OCI-LY7 (cell line): ENCODE measurements around the gene CRYBG1. TPM values are rescaled to one million over a fixed set of nuclear protein-coding genes. Genes with fewer than 3 reads are reported as not detected.
A peak's percentile ranks its signal among the peaks of the same experiment; 100 is the strongest.

Experiments
- BruUV-seq: library from RNA; stranded (reverse); fragments of 400-500 nt; replicated peaks from 2 replicates; lab custom pipeline; 2021; lab: Mats Ljungman, UMichigan
- CTCF ChIA-PET: fragments of 300-600 bp; sonication (Branson Sonifier 250); formaldehyde crosslinking; loops from one replicate; lab custom pipeline; 2022; ENCODE audit warnings: antibody characterized with exemption; ENCODE audit not compliant: unreplicated experiment; lab: Charles Lee
- POLR2A ChIA-PET: fragments of 300-600 bp; sonication (Branson Sonifier 250); formaldehyde crosslinking; loops from one replicate; lab custom pipeline; 2022; ENCODE audit warnings: antibody characterized with exemption; lab: Charles Lee
- DNase-seq: peaks from one replicate; pipeline ENCODE4 v3.0.0-alpha.2; 2015; ENCODE audit warnings: low spot score
- H2AFZ ChIP-seq: fragments of 200-600 bp; sonication (generic), shearing (Covaris generic); 2 replicates; pipeline ENCODE4 v1.6.1; 2014; ENCODE audit warnings: mild to moderate bottlenecking, antibody characterized with exemption, low read length, moderate library complexity
- H3K27ac ChIP-seq: fragments of 200-600 bp; sonication (generic); 2 replicates; pipeline ENCODE4 v1.5.1; 2014; ENCODE audit warnings: mixed run types, low read depth, mild to moderate bottlenecking, moderate library complexity, low read length, inconsistent platforms; ENCODE audit not compliant: poor library complexity, severe bottlenecking
- H3K36me3 ChIP-seq: fragments of 200-600 bp; sonication (generic); 2 replicates; pipeline ENCODE4 v1.6.1; 2014; ENCODE audit warnings: mild to moderate bottlenecking, antibody characterized with exemption, low read length, moderate library complexity, mixed read lengths; ENCODE audit not compliant: insufficient read depth
- H3K4me1 ChIP-seq: fragments of 200-600 bp; sonication (generic); 2 replicates; pipeline ENCODE4 v1.5.1; 2014; ENCODE audit warnings: mild to moderate bottlenecking, low read length; ENCODE audit not compliant: insufficient read depth, poor library complexity, severe bottlenecking
- H3K4me2 ChIP-seq: fragments of 200-600 bp; sonication (generic); 2 replicates; pipeline ENCODE4 v1.6.1; 2014; ENCODE audit warnings: mild to moderate bottlenecking, low read length
- H3K4me3 ChIP-seq: fragments of 200-600 bp; sonication (generic); 2 replicates; pipeline ENCODE4 v1.5.1; 2014; ENCODE audit warnings: mild to moderate bottlenecking, low read depth, low read length; ENCODE audit not compliant: poor library complexity, severe bottlenecking
- H3K79me2 ChIP-seq: fragments of 200-600 bp; sonication (generic); 2 replicates; pipeline ENCODE4 v1.6.1; 2016; ENCODE audit warnings: low read depth, mild to moderate bottlenecking, low read length, moderate library complexity, mixed read lengths; ENCODE audit not compliant: insufficient read depth
- H3K9me2 ChIP-seq: fragments of 200-600 bp; sonication (generic); 2 replicates; pipeline ENCODE4 v1.6.1; 2016; ENCODE audit warnings: mild to moderate bottlenecking, low read length, mixed read lengths; ENCODE audit not compliant: insufficient read depth
- H3K9me3 ChIP-seq: fragments of 200-600 bp; sonication (generic); 2 replicates; pipeline ENCODE4 v1.6.1; 2014; ENCODE audit warnings: mild to moderate bottlenecking, mixed run types, low read length, mixed read lengths
- H4K20me1 ChIP-seq: fragments of 200-600 bp; sonication (generic); 2 replicates; pipeline ENCODE4 v1.6.1; 2014; ENCODE audit warnings: mild to moderate bottlenecking, antibody characterized with exemption, low read length, moderate library complexity, mixed read lengths; ENCODE audit not compliant: insufficient read depth
- EZH2phosphoT487 ChIP-seq: fragments of 200-600 bp; sonication (generic); IDR thresholded peaks from 2 replicates; pipeline ENCODE4 v1.6.1; 2018; ENCODE audit warnings: low read depth, borderline replicate concordance, mild to moderate bottlenecking, mixed run types, antibody characterized with exemption, low read length, moderate library complexity, mixed read lengths
- intact Hi-C: fragments of 100-400 bp; cut with micrococcal nuclease; formaldehyde crosslinking; loops from one replicate; pipeline ENCODE4 v1.10.0; 2022; ENCODE audit not compliant: unreplicated experiment
- total RNA-seq, 2 experiments: library from RNA; depleted of rRNA in 1 of 2; stranded (reverse); fragments of >200 nt in 1 of 2; shearing (Covaris generic) in 1 of 2; gene quantifications; 2 replicates each; pipeline ENCODE4 v1.2.3, GENCODE V29; 2014 to 2022
- TF ChIP-seq, protein P1 (sequence below): fragments of 200-600 bp; sonication (generic); conservative IDR thresholded peaks from 2 replicates; pipeline ENCODE4 v1.5.1; 2014; ENCODE audit warnings: mild to moderate bottlenecking, antibody characterized with exemption, low read length, moderate library complexity, mixed read lengths

The CRYBG1 gene
- total RNA-seq, 2 experiments from 2014 or later, result 41.7 to 66.2 TPM

DNA sequence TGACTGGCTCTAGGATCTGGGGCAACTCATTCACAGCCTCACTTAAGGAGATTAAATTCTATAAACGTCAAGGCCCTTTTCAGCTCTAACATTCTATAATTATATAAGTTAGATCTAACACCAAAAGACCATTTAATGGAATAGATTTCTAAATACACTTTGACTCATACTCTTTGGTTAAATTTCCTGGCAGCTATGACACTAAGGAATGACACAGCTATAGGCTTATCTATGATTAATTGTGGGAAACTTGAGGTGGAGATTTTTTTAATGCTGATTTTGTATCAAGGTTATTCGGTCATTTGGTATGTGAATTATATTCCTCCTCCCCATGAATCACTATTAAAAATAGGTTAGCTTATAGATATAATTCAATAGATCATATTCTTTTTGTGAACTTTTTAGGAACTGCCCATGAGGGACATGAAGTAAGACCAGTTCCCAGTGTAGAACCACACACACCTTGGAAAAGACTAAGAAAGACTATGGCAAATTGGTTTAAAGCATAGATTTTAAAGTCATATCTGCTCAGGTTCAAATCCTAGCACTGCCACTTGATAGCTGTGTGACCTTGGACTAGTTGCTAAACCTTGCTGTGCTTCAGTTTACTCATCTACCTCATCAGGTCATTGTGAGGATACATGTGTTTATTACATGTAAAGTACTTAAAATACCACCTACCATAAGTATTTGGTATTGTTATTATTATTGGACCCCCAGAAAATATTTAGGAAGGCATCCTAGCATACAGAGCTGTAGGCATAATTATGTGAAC is 116.0 kb downstream of the CRYBG1 start:
- H3K4me1 ChIP-seq, result no peaks in the 10 kb centered on the region
- H3K4me2 ChIP-seq, result no peak overlapping the region
- no peak for DNase-seq
- H3K36me3 ChIP-seq, result no peaks in the 10 kb centered on the region
- ChIA-PET POLR2A (interaction anchor here (0.5 kb wide), 1 partner anchor 53 kb away, joined by 3 read pairs; no protein-coding TSS in a partner anchor), CTCF (no interaction called here)
- intact Hi-C loops, result no loop called here
- TF ChIP-seq EZH2phosphoT487, result no peak
- TF ChIP-seq, protein P1, sequence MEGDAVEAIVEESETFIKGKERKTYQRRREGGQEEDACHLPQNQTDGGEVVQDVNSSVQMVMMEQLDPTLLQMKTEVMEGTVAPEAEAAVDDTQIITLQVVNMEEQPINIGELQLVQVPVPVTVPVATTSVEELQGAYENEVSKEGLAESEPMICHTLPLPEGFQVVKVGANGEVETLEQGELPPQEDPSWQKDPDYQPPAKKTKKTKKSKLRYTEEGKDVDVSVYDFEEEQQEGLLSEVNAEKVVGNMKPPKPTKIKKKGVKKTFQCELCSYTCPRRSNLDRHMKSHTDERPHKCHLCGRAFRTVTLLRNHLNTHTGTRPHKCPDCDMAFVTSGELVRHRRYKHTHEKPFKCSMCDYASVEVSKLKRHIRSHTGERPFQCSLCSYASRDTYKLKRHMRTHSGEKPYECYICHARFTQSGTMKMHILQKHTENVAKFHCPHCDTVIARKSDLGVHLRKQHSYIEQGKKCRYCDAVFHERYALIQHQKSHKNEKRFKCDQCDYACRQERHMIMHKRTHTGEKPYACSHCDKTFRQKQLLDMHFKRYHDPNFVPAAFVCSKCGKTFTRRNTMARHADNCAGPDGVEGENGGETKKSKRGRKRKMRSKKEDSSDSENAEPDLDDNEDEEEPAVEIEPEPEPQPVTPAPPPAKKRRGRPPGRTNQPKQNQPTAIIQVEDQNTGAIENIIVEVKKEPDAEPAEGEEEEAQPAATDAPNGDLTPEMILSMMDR, result no peak
- no TSS peak for BruUV-seq
- no peak overlapping the region for H3K27ac ChIP-seq
- H4K20me1 ChIP-seq, result no peaks in the 10 kb centered on the region
- H2AFZ ChIP-seq, result no peak overlapping the region
- no peaks in the 10 kb centered on the region for H3K79me2 ChIP-seq
- H3K4me3 ChIP-seq, result no peak overlapping the region
- no peaks in the 10 kb centered on the region for H3K9me2 ChIP-seq
- H3K9me3 ChIP-seq, result no peaks in the 10 kb centered on the region

DNA sequence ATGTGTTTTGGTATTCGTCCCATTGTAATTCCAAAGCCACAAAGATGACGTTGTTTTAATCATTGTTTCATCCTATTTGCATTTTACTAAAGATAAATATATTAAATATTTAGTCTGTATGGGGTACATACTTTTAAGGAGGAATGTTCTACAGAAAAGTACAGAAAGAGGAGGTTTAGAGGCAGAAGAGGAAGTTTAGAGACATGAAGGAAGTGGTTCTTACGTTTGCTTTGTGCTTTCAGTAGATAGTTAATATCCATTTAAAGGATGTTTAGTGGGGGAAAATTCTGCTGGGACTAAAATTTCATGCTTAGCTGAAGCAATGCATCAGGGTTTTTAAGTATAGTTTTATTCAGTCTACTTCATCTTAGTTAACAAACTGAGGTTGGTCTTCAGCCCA is 116.6 kb downstream of the CRYBG1 start:
- BruUV-seq, result no TSS peak
- POLR2A ChIA-PET, result no interaction called here
- intact Hi-C loops, result no loop called here

More for the DNA sequence above, 116.6 kb downstream of the CRYBG1 start:
- Histone ChIP-seq H3K27ac (no peak overlapping the region), H3K36me3 (no peaks in the 10 kb centered on the region), H3K79me2 (no peaks in the 10 kb centered on the region), H3K4me2 (no peak overlapping the region), H4K20me1 (no peaks in the 10 kb centered on the region), H3K9me2 (no peaks in the 10 kb centered on the region), H3K4me3 (no peak overlapping the region), H3K9me3 (no peaks in the 10 kb centered on the region), H2AFZ (no peak overlapping the region), H3K4me1 (no peaks in the 10 kb centered on the region)
- peak; percentile 10 for DNase-seq
- TF ChIP-seq, protein P1, result no peak
- TF ChIP-seq EZH2phosphoT487, result no peak
- CTCF ChIA-PET, result no interaction called here
